Lower leg skin (tissue), 4 donors: Measurements from ENCODE around the gene COPS8. TPM values are rescaled to one million over a fixed set of nuclear protein-coding genes. Genes with fewer than 3 reads are reported as not detected.

Experiments used
- DNase-seq, 2 donors: peaks; one replicate each; pipeline ENCODE4 v3.0.0-alpha.2; 2019; ENCODE audit warnings: low spot score in 2 of 2
- H3K4me3 ChIP-seq: fragments of 200-600 bp; sonication (generic); 2 replicates; pipeline ENCODE4 v1.5.1; 2017; ENCODE audit warnings: mild to moderate bottlenecking, low read depth; ENCODE audit not compliant: poor library complexity, severe bottlenecking
- CTCF ChIP-seq, 3 donors: fragments of 450-650 bp; IDR thresholded peaks; one replicate each; pipeline ENCODE4 v1.5.1; 2016; ENCODE audit warnings: antibody characterized with exemption in 3 of 3, mild to moderate bottlenecking in 3 of 3, moderate library complexity in 2 of 3
- POLR2A ChIP-seq, 2 donors: fragments of 450-650 bp; IDR thresholded peaks; one replicate each; pipeline ENCODE4 v1.6.1; 2016 to 2017; ENCODE audit warnings: antibody characterized with exemption in 2 of 2, mild to moderate bottlenecking in 1 of 2, moderate library complexity in 1 of 2
- WGBS, 2 donors: methylation state at CpG; one replicate each; pipeline ENCODE4 v1.1.5; 2018; 5-methylcytosine and 5-hydroxymethylcytosine counted together
- intact Hi-C: fragments of 100-400 bp; cut with DNase I; formaldehyde crosslinking; loops from one replicate; pipeline ENCODE4 v1.15.0; 2023; ENCODE audit warnings: low total_unique reads
- total RNA-seq, 4 donors: library from RNA; depleted of rRNA; stranded (reverse); fragments of >200 nt; gene quantifications; one replicate each; pipeline ENCODE4 v1.1.0, GENCODE V29; 2016

The COPS8 gene
- total RNA-seq, 4 donors from 2014 or later: 38.8 to 74.0 (median 69.3) TPM

- 91 to 98% methylated on average over 14 of the region's 14 CpGs for WGBS, 2 donors
- no peak for TF ChIP-seq CTCF (IDR thresholded peaks at IDR 0.05)
- no peak for TF ChIP-seq POLR2A (IDR thresholded peaks at IDR 0.05)
- intact Hi-C loops: no loop called here
- H3K4me3 ChIP-seq: no peak overlapping the region
- peak in 1 of 2 donors; percentile 40 for DNase-seq
These were observed 53.5 kb downstream of the COPS8 start for GRCh38 chr2:237139123-237139675.

DNA sequence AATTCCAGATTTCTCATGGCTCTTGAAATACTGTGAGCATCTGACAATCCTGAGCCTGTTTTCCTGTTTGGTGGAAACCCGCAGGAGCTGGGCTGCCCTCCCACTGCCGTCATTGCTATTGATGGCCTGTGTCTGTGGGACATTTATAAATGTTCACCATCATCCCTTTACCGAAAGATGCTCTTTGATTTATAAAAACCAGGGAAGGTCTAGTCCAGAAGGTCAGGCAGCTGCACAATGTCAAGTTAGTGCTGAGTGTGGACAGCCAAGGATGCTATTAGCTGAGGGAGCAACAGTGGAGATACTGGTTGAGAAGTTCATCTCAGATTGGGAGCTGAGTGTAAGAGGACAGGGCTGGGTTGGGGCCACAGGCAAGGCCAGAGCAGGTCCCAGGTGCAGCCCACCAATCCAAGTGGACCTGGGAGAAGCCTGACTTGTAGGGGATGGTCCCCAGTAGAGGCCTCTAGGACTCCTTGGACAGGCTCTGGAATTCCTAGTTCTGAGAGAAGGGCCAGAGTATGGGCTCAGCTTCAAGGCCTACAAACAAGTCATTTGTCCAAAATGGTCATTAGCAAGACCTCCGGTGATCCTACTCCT, 55.1 kb downstream of the COPS8 start:
- TF ChIP-seq CTCF (IDR thresholded peaks at IDR 0.05): no peak
- TF ChIP-seq POLR2A (IDR thresholded peaks at IDR 0.05): no peak
- H3K4me3 ChIP-seq: no peak overlapping the region
- WGBS, 2 donors: 95 to 98% methylated on average over 4 of the region's 4 CpGs
- peak in 1 of 2 donors; percentile 63 for DNase-seq
- intact Hi-C loops: no loop called here

- TF ChIP-seq POLR2A (IDR thresholded peaks at IDR 0.05) (no peak), CTCF (IDR thresholded peaks at IDR 0.05) (no peak)
- WGBS, 2 donors: 61 to 67% methylated on average over 4 of the region's 4 CpGs
These were observed 55.9 kb downstream of the COPS8 start for GRCh38 chr2:237141571-237142051.

DNA sequence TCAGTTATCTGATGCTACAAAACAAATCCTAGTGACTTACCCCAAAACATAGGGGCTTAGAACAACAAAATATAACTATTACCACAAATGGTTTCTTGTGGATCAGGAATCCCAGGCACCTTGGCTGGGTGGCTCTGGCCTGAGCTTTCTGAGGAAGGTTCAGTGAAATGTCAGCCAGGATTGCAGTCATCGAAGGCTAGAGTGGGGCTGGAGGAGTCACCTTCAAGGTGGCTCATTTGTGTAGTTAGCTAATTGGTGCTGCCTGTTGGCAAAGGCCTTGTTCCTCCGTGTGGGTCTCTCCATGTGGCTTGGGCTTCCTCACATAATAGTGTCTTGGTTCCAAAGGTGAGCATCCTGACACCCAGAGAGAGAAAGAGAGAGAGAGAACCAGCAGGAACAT, 57.4 kb downstream of the COPS8 start:
- intact Hi-C loops: no loop called here
- H3K4me3 ChIP-seq: no peak overlapping the region
- DNase-seq: peak; percentile 13 to 72
- WGBS, 2 donors: 65 to 80% methylated on average over 2 of the region's 2 CpGs
- TF ChIP-seq POLR2A (IDR thresholded peaks at IDR 0.05) (no peak), CTCF (IDR thresholded peaks at IDR 0.05) (no peak)

More at GRCh38 chr2:237141571-237142051, 55.9 kb downstream of the COPS8 start:
- intact Hi-C loops: no loop called here
- peak in 1 of 2 donors; percentile 69 for DNase-seq
- no peak overlapping the region for H3K4me3 ChIP-seq

DNA sequence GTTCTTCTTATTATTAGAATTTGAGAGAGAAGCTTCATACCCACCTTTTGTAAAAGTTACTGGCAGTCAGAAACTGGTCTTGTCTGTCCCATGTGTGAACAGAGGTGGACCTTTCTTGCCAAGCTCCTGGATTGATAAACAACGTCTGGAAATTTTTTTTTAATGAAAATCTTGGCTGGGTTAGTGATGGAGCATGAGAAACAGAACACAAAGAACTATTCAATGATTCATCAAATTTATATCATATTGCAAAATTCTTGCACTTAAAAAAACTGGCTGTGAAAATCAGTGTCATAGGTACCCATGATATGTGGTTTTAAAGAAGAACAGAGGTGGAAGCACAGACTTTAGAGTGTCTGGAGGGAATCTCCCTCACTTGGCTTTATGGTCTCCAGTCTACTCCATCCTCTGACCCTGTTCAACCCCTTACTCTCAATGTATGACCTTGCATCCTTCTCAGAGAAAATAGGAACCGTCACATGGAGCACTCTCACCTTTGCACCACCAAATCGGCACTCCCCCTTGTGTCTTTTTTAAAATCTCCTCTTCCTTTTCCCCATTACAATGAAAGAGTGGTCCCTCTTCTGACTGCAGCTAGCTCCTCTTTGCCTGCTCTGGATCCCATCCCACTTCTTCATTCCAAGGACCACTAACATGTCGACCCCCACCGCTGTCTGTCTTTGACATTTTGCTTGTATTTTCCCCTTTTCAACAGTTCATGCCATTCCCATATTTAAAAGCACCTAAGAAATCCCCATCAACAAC, 58.2 kb downstream of the COPS8 start:
- TF ChIP-seq CTCF (IDR thresholded peaks at IDR 0.05): no peak
- TF ChIP-seq POLR2A (IDR thresholded peaks at IDR 0.05): no peak
- intact Hi-C loops: no loop called here
- 68% methylated on average over 5 of the region's 5 CpGs for WGBS, 2 donors
- DNase-seq: peak; percentile 29 to 48
- H3K4me3 ChIP-seq: no peak overlapping the region
